IMR-90 (cell line): ENCODE measurements around the gene APLF. TPM values are rescaled to one million over a fixed set of nuclear protein-coding genes. Genes with fewer than 3 reads are reported as not detected.

Experiments
- ATAC-seq: fragments of 200-7000 bp; cut with Tn5 transposase; 2 replicates; pipeline ENCODE4 v1.9.1; 2020; ENCODE audit warnings: low read depth, mild to moderate bottlenecking, moderate library complexity
- BruUV-seq: library from RNA; stranded (reverse); fragments of 400-500 nt; replicated peaks from 2 replicates; lab custom pipeline; 2021; lab: Mats Ljungman, UMichigan
- CTCF ChIA-PET: fragments of 300-600 bp; formaldehyde crosslinking; extraction: SDS; loops from one replicate; lab custom pipeline; 2021; ENCODE audit warnings: antibody characterized with exemption; lab: Yijun Ruan, JAX
- POLR2A ChIA-PET: fragments of 300-600 bp; sonication (Branson Sonifier 250); formaldehyde crosslinking; loops from one replicate; lab custom pipeline; 2022; ENCODE audit warnings: antibody characterized with exemption; ENCODE audit not compliant: unreplicated experiment; lab: Charles Lee
- DNase-seq: peaks from one replicate; pipeline ENCODE4 v3.0.0; 2013
- H2AFZ ChIP-seq: replicated peaks from 2 replicates; pipeline ENCODE3; 2013; ENCODE audit warnings: low read length, mild to moderate bottlenecking; ENCODE audit not compliant: poor library complexity
- H2AK5ac ChIP-seq: 2 replicates; pipeline ENCODE4 v1.6.1; 2013; ENCODE audit warnings: low read depth, low read length, inconsistent platforms
- H2AK9ac ChIP-seq: replicated peaks from 2 replicates; pipeline ENCODE3; 2013; ENCODE audit warnings: mild to moderate bottlenecking, low read depth, low read length, moderate library complexity; ENCODE audit not compliant: poor library complexity
- H2BK120ac ChIP-seq: 2 replicates; pipeline ENCODE4 v1.6.1; 2013; ENCODE audit warnings: low read depth, low read length, inconsistent platforms
- H2BK15ac ChIP-seq: 3 replicates; pipeline ENCODE4 v1.6.1; 2013; ENCODE audit warnings: low read depth, low read length, inconsistent platforms
- H2BK20ac ChIP-seq: 2 replicates; pipeline ENCODE4 v1.6.1; 2013; ENCODE audit warnings: low read depth, mild to moderate bottlenecking, inconsistent platforms, low read length, moderate library complexity
- H2BK5ac ChIP-seq: 2 replicates; pipeline ENCODE4 v1.6.1; 2013; ENCODE audit warnings: mild to moderate bottlenecking, low read depth, low read length, inconsistent platforms; ENCODE audit not compliant: poor library complexity, severe bottlenecking
- H3K14ac ChIP-seq: replicated peaks from 2 replicates; pipeline ENCODE4 v1.6.1; 2013; ENCODE audit warnings: low read depth, low read length, inconsistent platforms
- H3K18ac ChIP-seq: 2 replicates; pipeline ENCODE4 v1.6.1; 2013; ENCODE audit warnings: low read depth, low read length, control low read depth
- H3K23ac ChIP-seq: 2 replicates; pipeline ENCODE4 v1.6.1; 2013; ENCODE audit warnings: low read depth, low read length, inconsistent platforms
- H3K27ac ChIP-seq: 2 replicates; pipeline ENCODE4 v1.5.1; 2013; ENCODE audit warnings: mild to moderate bottlenecking, control low read depth, low read length; ENCODE audit not compliant: insufficient read depth
- H3K27me3 ChIP-seq: 2 replicates; pipeline ENCODE4 v1.6.1; 2013; ENCODE audit warnings: low read length; ENCODE audit not compliant: control insufficient read depth, insufficient read depth
- H3K36me3 ChIP-seq: 2 replicates; pipeline ENCODE4 v1.6.1; 2013; ENCODE audit warnings: low read length, mixed read lengths; ENCODE audit not compliant: control insufficient read depth, insufficient read depth
- H3K4ac ChIP-seq: 2 replicates; pipeline ENCODE4 v1.6.1; 2013; ENCODE audit warnings: low read depth, low read length, inconsistent platforms
- H3K4me1 ChIP-seq: 2 replicates; pipeline ENCODE4 v1.6.1; 2013; ENCODE audit warnings: low read length, mixed read lengths; ENCODE audit not compliant: control insufficient read depth, insufficient read depth
- H3K4me2 ChIP-seq: 2 replicates; pipeline ENCODE4 v1.6.1; 2013; ENCODE audit warnings: low read depth, mild to moderate bottlenecking, control low read depth, low read length, moderate library complexity
- H3K4me3 ChIP-seq: 2 replicates; pipeline ENCODE4 v1.5.1; 2013; ENCODE audit warnings: low read depth, mild to moderate bottlenecking, control low read depth, low read length, moderate library complexity; ENCODE audit not compliant: insufficient read depth
- H3K56ac ChIP-seq: 2 replicates; pipeline ENCODE4 v1.6.1; 2013; ENCODE audit warnings: low read length, inconsistent platforms; ENCODE audit not compliant: insufficient read depth; ENCODE audit errors: extremely low read depth
- H3K79me1 ChIP-seq, 2 experiments: 2 replicates each; pipeline ENCODE4 v1.6.1; 2013; ENCODE audit warnings: low read length in 2 of 2, inconsistent platforms in 1 of 2, low read depth in 1 of 2
- H3K9ac ChIP-seq: 2 replicates; pipeline ENCODE4 v1.6.1; 2013; ENCODE audit warnings: low read depth, low read length, control low read depth
- H3K9me1 ChIP-seq: 2 replicates; pipeline ENCODE4 v1.6.1; 2013; ENCODE audit warnings: low read length, inconsistent platforms; ENCODE audit not compliant: insufficient read depth
- H3K9me3 ChIP-seq: 2 replicates; pipeline ENCODE4 v1.6.1; 2013; ENCODE audit warnings: low read length; ENCODE audit not compliant: control insufficient read depth, insufficient read depth
- H4K20me1 ChIP-seq: 2 replicates; pipeline ENCODE4 v1.6.1; 2013; ENCODE audit warnings: low read length, inconsistent platforms; ENCODE audit not compliant: insufficient read depth
- H4K5ac ChIP-seq: 2 replicates; pipeline ENCODE4 v1.6.1; 2013; ENCODE audit warnings: mild to moderate bottlenecking, low read depth, low read length, control low read depth
- H4K8ac ChIP-seq, 2 experiments: 2 replicates each; pipeline ENCODE4 v1.6.1; 2013; ENCODE audit warnings: low read depth in 2 of 2, low read length in 2 of 2, control low read depth in 1 of 2, inconsistent platforms in 1 of 2
- H4K91ac ChIP-seq: 2 replicates; pipeline ENCODE4 v1.6.1; 2013; ENCODE audit warnings: low read depth, low read length, inconsistent platforms; ENCODE audit not compliant: insufficient read depth
- CEBPB ChIP-seq: IDR thresholded peaks from 2 replicates; pipeline ENCODE4 v1.6.1; 2012; ENCODE audit warnings: low read depth, low read length, improper control_type of control experiment
- CHD1 ChIP-seq: IDR thresholded peaks from 2 replicates; pipeline ENCODE4 v1.6.1; 2012; ENCODE audit warnings: low read depth, low read length, improper control_type of control experiment
- FOS ChIP-seq: fragments of 150-350 bp; IDR thresholded peaks from 2 replicates; pipeline ENCODE4 v1.6.1; 2016; ENCODE audit warnings: low read depth, low read length
- MAFK ChIP-seq: IDR thresholded peaks from 2 replicates; pipeline ENCODE4 v1.6.1; 2012; ENCODE audit warnings: low read depth, low read length, improper control_type of control experiment
- MAZ ChIP-seq: IDR thresholded peaks from 2 replicates; pipeline ENCODE4 v1.6.1; 2012; ENCODE audit warnings: low read depth, mild to moderate bottlenecking, low read length, improper control_type of control experiment, moderate library complexity, borderline replicate concordance
- RAD21 ChIP-seq: IDR thresholded peaks from 2 replicates; pipeline ENCODE4 v1.6.1; 2012; ENCODE audit warnings: low read length, improper control_type of control experiment
- SMC3 ChIP-seq: fragments of 150-350 bp; IDR thresholded peaks from 2 replicates; pipeline ENCODE4 v1.6.1; 2016; ENCODE audit warnings: low read depth, mild to moderate bottlenecking, antibody characterized with exemption, low read length, moderate library complexity
- USF2 ChIP-seq: fragments of 150-350 bp; IDR thresholded peaks from 2 replicates; pipeline ENCODE4 v1.6.1; 2017; ENCODE audit warnings: mild to moderate bottlenecking, antibody characterized with exemption, low read length, low read depth
- WGBS, 2 experiments: methylation state at CpG; one replicate each; pipeline versions ENCODE4 v1.1.5 to v1.1.7; 2013; ENCODE audit warnings: missing lambda C conversion rate in 2 of 2; ENCODE audit not compliant: insufficient read length in 1 of 2; ENCODE audit errors: extremely low coverage in 2 of 2; 5-methylcytosine and 5-hydroxymethylcytosine counted together
- dilution Hi-C: fragments of 300-500 bp; cut with HindIII; formaldehyde crosslinking; loops from one replicate; pipeline ENCODE4 v1.14.3; 2018; ENCODE audit warnings: low sequenced_read_pairs; ENCODE audit not compliant: unreplicated experiment
- in situ Hi-C: fragments of 300-500 bp; cut with MboI; formaldehyde crosslinking; loops from 3 replicates; pipeline ENCODE4 v1.14.3; 2019; ENCODE audit warnings: low sequenced_read_pairs, inconsistent platforms, mixed read lengths
- intact Hi-C: fragments of 100-400 bp; cut with micrococcal nuclease; formaldehyde crosslinking; loops from 2 replicates; pipeline ENCODE4 v1.10.0; 2022
- polyA plus RNA-seq, 3 experiments: library from polyadenylated mRNA; depleted of rRNA; stranded (reverse); fragments of >200 nt; gene quantifications; 2 replicates each; pipeline ENCODE4 v1.2.3, GENCODE V29; 2012; ENCODE audit warnings: low replicate concordance in 1 of 3
- total RNA-seq: library from RNA; depleted of rRNA; stranded (reverse); fragments of >200 nt; gene quantifications from 2 replicates; pipeline ENCODE4 v1.2.3, GENCODE V29; 2012

The APLF gene
- total and polyA plus RNA-seq, 2 of the 4 experiments (the other 2 are of a cell fraction): 1.5 to 2.3 TPM

- Histone ChIP-seq H3K4me2 (no peak overlapping the region), H4K8ac (no peak overlapping the region), H3K9me3 (no peaks in the 10 kb centered on the region), H2AK5ac (no peak overlapping the region), H3K27ac (no peak overlapping the region), H4K20me1 (no peaks in the 10 kb centered on the region), H3K9me1 (no peaks in the 10 kb centered on the region; the same call in 1 of the 2 replicates), H3K14ac (no peak overlapping the region), H2BK120ac (no peak overlapping the region), H3K27me3 (no peaks in the 10 kb centered on the region), H3K4ac (no peak overlapping the region), H3K4me1 (0 out of 2 replicates have a peak, but pooled peaks cover 2% of the 10 kb centered on the region), H3K4me3 (no peak overlapping the region), H3K79me1 (no peaks in the 10 kb centered on the region), H3K36me3 (no peaks in the 10 kb centered on the region), H2BK5ac (no peak overlapping the region), H4K91ac (no peak overlapping the region), H2AK9ac (no peak overlapping the region), H2AFZ (no peak overlapping the region), H2BK15ac (no peak overlapping the region), H3K23ac (no peak overlapping the region), H3K56ac (no peak overlapping the region), H4K5ac (no peak overlapping the region), H3K18ac (no peak overlapping the region), H3K9ac (no peak overlapping the region), H2BK20ac (no peak overlapping the region)
- CTCF ChIA-PET: no interaction called here
- DNase-seq: no peak
- TF ChIP-seq MAZ (no peak), CHD1 (no peak), MAFK (no peak), FOS (no peak), CEBPB (no peak), RAD21 (no peak), SMC3 (no peak), USF2 (no peak)
- ATAC-seq: no peak
- BruUV-seq: no TSS peak
- dilution Hi-C loops (no loop called here), intact Hi-C loops (no loop called here), in situ Hi-C loops (no loop called here)
- WGBS, 2 experiments: no CpG with 5 or more reads among the region's 3 CpGs
- POLR2A ChIA-PET: no interaction called here
These were observed 94.0 kb downstream of the APLF start for GRCh38 chr2:68561372-68561771.
